Jurkat, Clone E6-1 (cell line): ENCODE data around the gene MEMO1.
"Not testable (repeated sequence)": the region's sequence is repeated elsewhere in the genome, so short reads cannot be mapped to it uniquely, and the experiment has no call there.

Experiments used
- DNase-seq: peaks from one replicate; pipeline ENCODE4 v3.0.0-alpha.2; 2011; ENCODE audit warnings: low read depth, low spot score
- H3K4me3 ChIP-seq: 2 replicates; pipeline ENCODE4 v1.5.1; 2011; ENCODE audit warnings: mild to moderate bottlenecking, low read length, control low read depth, moderate library complexity

The MEMO1 gene

GRCh38 chr2:31966402-31966801 lies 44.4 kb downstream of the MEMO1 start:
- H3K4me3 ChIP-seq, DNase-seq: not testable (repeated sequence)

- no peak overlapping the region for H3K4me3 ChIP-seq
- DNase-seq = no peak
Measured at GRCh38 chr2:31965094-31965493, 45.7 kb downstream of the MEMO1 start.

- DNase-seq = no peak
- H3K4me3 ChIP-seq = no peak overlapping the region
Measured at GRCh38 chr2:31962757-31963361, 47.9 kb downstream of the MEMO1 start.

GRCh38 chr2:31958140-31958717 lies 52.6 kb downstream of the MEMO1 start:
- peak; percentile 37 for DNase-seq
- no peak overlapping the region for H3K4me3 ChIP-seq

GRCh38 chr2:31957354-31958139 lies 53.3 kb downstream of the MEMO1 start:
- no peak for DNase-seq
- H3K4me3 ChIP-seq = no peak overlapping the region

GRCh38 chr2:31956934-31957333 lies 53.9 kb downstream of the MEMO1 start:
- H3K4me3 ChIP-seq, DNase-seq: not testable (repeated sequence)

- no peak for DNase-seq
- no peak overlapping the region for H3K4me3 ChIP-seq
Measured at GRCh38 chr2:31956312-31956711, 54.5 kb downstream of the MEMO1 start.

- not testable (repeated sequence) for H3K4me3 ChIP-seq, DNase-seq
Measured at GRCh38 chr2:31953095-31953494, 57.7 kb downstream of the MEMO1 start.

- DNase-seq = no peak
- H3K4me3 ChIP-seq = no peak overlapping the region
Measured at GRCh38 chr2:31950946-31951562, 59.8 kb downstream of the MEMO1 start.

GRCh38 chr2:31947871-31948270 lies 62.9 kb downstream of the MEMO1 start:
- no peak for DNase-seq

GRCh38 chr2:31946838-31947237 lies 64.0 kb downstream of the MEMO1 start:
- no peak for DNase-seq
- H3K4me3 ChIP-seq = no peak overlapping the region

More at GRCh38 chr2:31947871-31948270, 62.9 kb downstream of the MEMO1 start:
- no peak overlapping the region for H3K4me3 ChIP-seq

GRCh38 chr2:31945572-31945935 lies 65.3 kb downstream of the MEMO1 start:
- DNase-seq = no peak

GRCh38 chr2:31944828-31945571 lies 65.8 kb downstream of the MEMO1 start:
- no peak overlapping the region for H3K4me3 ChIP-seq
- no peak for DNase-seq

More at GRCh38 chr2:31945572-31945935, 65.3 kb downstream of the MEMO1 start:
- H3K4me3 ChIP-seq = no peak overlapping the region

GRCh38 chr2:31943636-31944225 lies 67.1 kb downstream of the MEMO1 start:
- no peak overlapping the region for H3K4me3 ChIP-seq
- no peak for DNase-seq

- H3K4me3 ChIP-seq = no peak overlapping the region
- DNase-seq = no peak
Measured at GRCh38 chr2:31940920-31941319, 69.9 kb downstream of the MEMO1 start.

- H3K4me3 ChIP-seq = no peak overlapping the region
- no peak for DNase-seq
Measured at GRCh38 chr2:31937741-31938140, 73.1 kb downstream of the MEMO1 start.

GRCh38 chr2:31935370-31935769 lies 75.4 kb downstream of the MEMO1 start:
- DNase-seq = peak; percentile 17
- H3K4me3 ChIP-seq = no peak overlapping the region

- no peak overlapping the region for H3K4me3 ChIP-seq
- DNase-seq = no peak
Measured at GRCh38 chr2:31933066-31933465, 77.7 kb downstream of the MEMO1 start.

GRCh38 chr2:31932589-31932988 lies 78.2 kb downstream of the MEMO1 start:
- DNase-seq = no peak
- no peak overlapping the region for H3K4me3 ChIP-seq
